ENCODE measurements around the gene SLC25A45.

DNA sequence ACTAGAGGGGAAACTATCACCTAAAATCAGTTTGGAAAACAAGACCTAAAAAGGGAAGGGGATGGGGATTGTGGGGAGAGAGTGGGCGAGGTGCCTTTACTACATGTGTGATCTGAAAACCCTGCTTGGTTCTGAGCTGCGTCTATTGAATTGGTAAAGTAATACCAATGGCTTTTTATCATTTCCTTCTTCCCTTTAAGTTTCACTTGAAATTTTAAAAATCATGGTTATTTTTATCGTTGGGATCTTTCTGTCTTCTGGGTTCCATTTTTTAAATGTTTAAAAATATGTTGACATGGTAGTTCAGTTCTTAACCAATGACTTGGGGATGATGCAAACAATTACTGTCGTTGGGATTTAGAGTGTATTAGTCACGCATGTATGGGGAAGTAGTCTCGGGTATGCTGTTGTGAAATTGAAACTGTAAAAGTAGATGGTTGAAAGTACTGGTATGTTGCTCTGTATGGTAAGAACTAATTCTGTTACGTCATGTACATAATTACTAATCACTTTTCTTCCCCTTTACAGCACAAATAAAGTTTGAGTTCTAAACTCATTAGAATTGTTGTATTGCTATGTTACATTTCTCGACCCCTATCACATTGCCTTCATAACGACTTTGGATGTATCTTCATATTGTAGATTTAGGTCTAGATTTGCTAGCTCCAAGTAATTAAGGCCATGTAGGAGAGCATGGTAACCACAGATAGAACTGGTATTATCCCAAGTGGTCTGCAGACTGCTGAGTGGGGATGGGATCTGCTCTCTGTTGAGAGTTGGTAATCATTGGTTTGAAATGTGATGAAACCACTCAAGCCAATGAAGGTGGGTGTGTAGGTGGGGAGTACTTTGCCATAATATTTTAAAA lies 43.8 kb upstream of the SLC25A45 start:
- TF ChIP-seq CTCF (conservative IDR thresholded peaks at IDR 0.05; ENCODE audit: low read length) (no peak), EZH2phosphoT487 (IDR thresholded peaks at IDR 0.05; ENCODE audit: borderline replicate concordance) (no peak)
